Cardiac muscle cell (in vitro differentiated cells and primary cell): ENCODE data around the gene C19orf12. TPM values are rescaled to one million over a fixed set of nuclear protein-coding genes. Genes with fewer than 3 reads are reported as not detected.

Experiments used
- DNase-seq, 2 donors: peaks; one replicate each; pipeline versions ENCODE4 v3.0.0 to v3.0.0-alpha.2; 2010 to 2017; ENCODE audit warnings: low read depth in 1 of 2, low spot score in 1 of 2
- H3K27ac ChIP-seq: fragments of 200-600 bp; sonication (generic); 2 replicates; pipeline ENCODE4 v1.5.1; 2016
- H3K27me3 ChIP-seq: fragments of 200-600 bp; sonication (generic); 2 replicates; pipeline ENCODE4 v1.6.0; 2016; ENCODE audit warnings: control low read depth
- H3K36me3 ChIP-seq: fragments of 200-600 bp; sonication (generic); 2 replicates; pipeline ENCODE4 v1.5.1; 2016; ENCODE audit warnings: control low read depth
- H3K4me1 ChIP-seq: fragments of 200-600 bp; sonication (generic); 2 replicates; pipeline ENCODE4 v1.8.1; 2017; ENCODE audit warnings: low read depth, mild to moderate bottlenecking, mixed run types
- H3K4me3 ChIP-seq: fragments of 200-600 bp; sonication (generic); 2 replicates; pipeline ENCODE4 v1.5.1; 2016; ENCODE audit warnings: mild to moderate bottlenecking
- H3K9me3 ChIP-seq: fragments of 200-600 bp; sonication (generic); 2 replicates; pipeline ENCODE4 v1.5.1; 2017; ENCODE audit warnings: low read depth, mild to moderate bottlenecking, control low read depth
- CTCF ChIP-seq: IDR thresholded peaks from 2 replicates; pipeline ENCODE4 v1.5.1; 2012; ENCODE audit warnings: low read depth, mild to moderate bottlenecking, low read length
- polyA plus RNA-seq: library from polyadenylated mRNA; unstranded; fragments of >200 nt; fragmentation: Nextera tagmentation; extraction: Ambion mirVana; gene quantifications from 2 replicates; pipeline ENCODE4 v1.2.1, GENCODE V29; 2016
- total RNA-seq: library from RNA; depleted of rRNA; stranded (reverse); fragments of >200 nt; gene quantifications from 2 replicates; pipeline ENCODE4 v1.2.3, GENCODE V29; 2016

The C19orf12 gene
- total and polyA plus RNA-seq, 2 experiments from 2014 or later, result 46.2 to 54.7 TPM

DNA sequence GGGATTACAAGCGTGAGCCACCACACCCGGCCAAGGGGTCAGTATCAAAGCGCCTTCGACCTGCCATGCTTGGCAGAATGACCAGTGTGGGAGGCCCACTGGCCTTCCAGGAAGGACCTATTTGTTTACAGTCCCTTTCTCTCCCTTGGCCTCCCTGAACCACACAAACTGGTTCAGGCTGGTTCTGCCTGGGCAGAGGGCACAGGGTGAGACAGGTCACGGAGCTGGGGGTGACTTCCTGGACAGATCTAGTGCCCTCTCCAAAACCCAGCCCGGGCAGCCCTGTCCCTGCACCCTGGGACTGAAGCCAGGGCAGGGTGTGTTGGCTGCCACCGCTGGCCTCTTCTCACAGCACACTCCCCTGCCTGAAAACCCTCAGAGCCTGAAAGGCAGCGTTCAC lies 38.5 kb downstream of the C19orf12 start:
- H3K36me3 ChIP-seq, result no peaks in the 10 kb centered on the region
- H3K27ac ChIP-seq, result no peak overlapping the region
- H3K9me3 ChIP-seq, result no peaks in the 10 kb centered on the region
- TF ChIP-seq CTCF, result no peak
- no peaks in the 10 kb centered on the region for H3K4me1 ChIP-seq
- no peak overlapping the region for H3K4me3 ChIP-seq
- no peaks in the 10 kb centered on the region for H3K27me3 ChIP-seq
- DNase-seq, result no peak

DNA sequence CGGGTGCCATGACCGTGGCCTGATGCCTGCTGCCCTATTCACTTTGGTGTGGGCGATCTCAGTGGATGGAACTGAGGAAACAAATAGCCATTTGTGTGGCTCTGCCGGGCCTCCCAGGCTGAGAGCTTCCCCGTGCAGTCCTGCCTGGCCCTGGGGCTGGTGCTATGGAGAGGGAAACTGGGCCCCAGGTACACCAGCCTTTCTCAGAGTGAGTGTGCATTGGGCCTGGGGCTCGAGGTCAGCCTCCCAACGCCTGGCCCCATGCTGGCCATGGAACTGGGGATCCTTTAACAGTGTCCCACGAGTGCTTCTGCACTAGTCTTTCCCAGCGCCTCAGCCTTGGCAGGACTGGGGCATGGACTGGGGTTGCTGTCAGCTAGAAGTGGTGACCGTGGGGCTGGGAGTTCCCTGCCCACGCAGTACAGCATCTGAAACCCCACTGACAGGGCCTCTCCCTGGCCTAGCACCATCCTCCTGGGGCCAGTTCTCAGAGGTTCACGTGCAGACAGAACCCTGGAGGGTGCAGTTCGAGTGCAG lies 39.3 kb downstream of the C19orf12 start:
- no peak for TF ChIP-seq CTCF
- Histone ChIP-seq H3K4me3 (no peak overlapping the region), H3K27ac (no peak overlapping the region), H3K27me3 (no peaks in the 10 kb centered on the region), H3K36me3 (no peaks in the 10 kb centered on the region), H3K4me1 (no peaks in the 10 kb centered on the region), H3K9me3 (no peaks in the 10 kb centered on the region)
- DNase-seq, result no peak

- H3K4me3 ChIP-seq, result no peak overlapping the region
- no peak for TF ChIP-seq CTCF
- no peaks in the 10 kb centered on the region for H3K27me3 ChIP-seq
- no peak for DNase-seq
- H3K9me3 ChIP-seq, result no peaks in the 10 kb centered on the region
- H3K4me1 ChIP-seq, result no peaks in the 10 kb centered on the region
- H3K36me3 ChIP-seq, result no peaks in the 10 kb centered on the region
- H3K27ac ChIP-seq, result no peak overlapping the region
These were observed 39.9 kb downstream of the C19orf12 start for GRCh38 chr19:29675120-29675649.

DNA sequence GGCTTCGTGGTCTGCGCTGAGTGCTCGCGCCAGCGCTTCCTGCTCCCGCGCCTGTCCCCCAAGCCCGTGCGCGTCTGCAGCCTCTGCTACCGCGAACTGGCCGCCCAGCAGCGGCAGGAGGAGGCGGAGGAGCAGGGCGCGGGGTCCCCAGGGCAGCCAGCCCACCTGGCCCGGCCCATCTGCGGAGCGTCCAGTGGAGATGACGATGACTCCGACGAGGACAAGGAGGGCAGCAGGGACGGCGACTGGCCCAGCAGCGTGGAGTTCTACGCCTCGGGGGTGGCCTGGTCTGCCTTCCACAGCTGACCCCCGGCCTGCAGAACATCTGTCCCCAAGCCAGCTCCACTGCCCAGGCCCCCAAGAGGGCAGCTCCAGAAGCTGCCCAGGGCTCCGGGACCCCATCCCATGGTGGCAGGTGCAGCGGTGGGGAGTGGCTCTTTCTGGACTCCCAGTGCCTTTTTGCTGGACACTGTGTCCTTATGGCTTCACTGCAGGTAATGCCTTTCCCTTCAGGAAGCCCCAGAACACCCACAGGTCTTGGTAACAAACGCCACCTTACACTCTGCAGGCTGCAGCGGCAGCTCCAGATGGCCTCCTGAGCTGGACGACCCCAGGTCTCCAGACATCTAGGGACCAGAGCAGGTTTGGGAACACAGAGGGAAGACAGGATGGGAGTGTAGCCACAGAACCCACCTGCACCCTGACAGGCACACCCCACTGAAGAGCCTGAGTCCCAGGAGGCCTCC lies 40.5 kb downstream of the C19orf12 start:
- H3K27me3 ChIP-seq, result no peaks in the 10 kb centered on the region
- no peaks in the 10 kb centered on the region for H3K9me3 ChIP-seq
- no peak overlapping the region for H3K4me3 ChIP-seq
- no peaks in the 10 kb centered on the region for H3K36me3 ChIP-seq
- TF ChIP-seq CTCF, result no peak
- no peak overlapping the region for H3K27ac ChIP-seq
- no peaks in the 10 kb centered on the region for H3K4me1 ChIP-seq
- no peak for DNase-seq

GRCh38 chr19:29673451-29674371 lies 41.4 kb downstream of the C19orf12 start:
- H3K36me3 ChIP-seq, result no peaks in the 10 kb centered on the region
- TF ChIP-seq CTCF, result no peak
- DNase-seq, result no peak
- no peak overlapping the region for H3K4me3 ChIP-seq
- no peaks in the 10 kb centered on the region for H3K27me3 ChIP-seq
- no peaks in the 10 kb centered on the region for H3K4me1 ChIP-seq
- H3K27ac ChIP-seq, result no peak overlapping the region
- H3K9me3 ChIP-seq, result no peaks in the 10 kb centered on the region
